Measurements from ENCODE around the gene NTN1. TPM values are rescaled to one million over a fixed set of nuclear protein-coding genes. Genes with fewer than 3 reads are reported as not detected.
A peak's percentile ranks its signal among the peaks of the same experiment; 100 is the strongest.

The NTN1 gene
- total RNA-seq, 4 donors from 2014 or later: 3.6 to 20.6 (median 7.2) TPM

GRCh38 chr17:9036336-9036735, 15.0 kb downstream of the NTN1 start:
- WGBS, 2 donors (ENCODE audit: low coverage in 1 of 2): 14 to 69% methylated on average over 1 to 4 of the region's 4 CpGs
- no peak overlapping the region for H3K4me3 ChIP-seq
- no peaks in the 10 kb centered on the region for H3K4me1 ChIP-seq
- no peak for DNase-seq
- H3K27ac ChIP-seq: no peak overlapping the region
- H3K9me3 ChIP-seq: peaks cover 0 to 3% of the 10 kb centered on the region in 2 donors
- no peak for TF ChIP-seq CTCF (IDR thresholded peaks at IDR 0.05)
- no peak for TF ChIP-seq POLR2AphosphoS5 (IDR thresholded peaks at IDR 0.05)
- no peak for TF ChIP-seq EP300 (IDR thresholded peaks at IDR 0.05; ENCODE audit: low read depth)
- TF ChIP-seq POLR2A (IDR thresholded peaks at IDR 0.05): no peak
- no peaks in the 10 kb centered on the region for H3K36me3 ChIP-seq
- intact Hi-C loops (cut with DNase I; ENCODE audit: low total_unique reads): no loop called here
- no peaks in the 10 kb centered on the region for H3K27me3 ChIP-seq
- in situ Hi-C loops (cut with MboI; ENCODE audit: low pct_ligation_motif_present in 1 of 4, low pct_unique_long_range_greater_than_20kb in 1 of 4, low sequenced_read_pairs in 3 of 4): no loop called here

GRCh38 chr17:9037736-9038135, 16.4 kb downstream of the NTN1 start:
- peaks cover 0 to 3% of the 10 kb centered on the region in 2 donors for H3K9me3 ChIP-seq
- no peaks in the 10 kb centered on the region for H3K27me3 ChIP-seq
- TF ChIP-seq POLR2AphosphoS5 (IDR thresholded peaks at IDR 0.05) (no peak), POLR2A (IDR thresholded peaks at IDR 0.05) (no peak), EP300 (IDR thresholded peaks at IDR 0.05; ENCODE audit: low read depth) (no peak), CTCF (IDR thresholded peaks at IDR 0.05) (no peak)
- in situ Hi-C loops (cut with MboI; ENCODE audit: low pct_ligation_motif_present in 1 of 4, low pct_unique_long_range_greater_than_20kb in 1 of 4, low sequenced_read_pairs in 3 of 4) (no loop called here), intact Hi-C loops (cut with DNase I; ENCODE audit: low total_unique reads) (loop anchor here (1.0 kb wide), 1 partner anchor 15 kb away; no protein-coding TSS in a partner anchor)
- no peaks in the 10 kb centered on the region for H3K36me3 ChIP-seq
- no peak overlapping the region for H3K27ac ChIP-seq
- 62 to 66% methylated on average over 2 of the region's 2 CpGs for WGBS, 2 donors (ENCODE audit: low coverage in 1 of 2)
- DNase-seq: no peak
- no peak overlapping the region for H3K4me3 ChIP-seq
- H3K4me1 ChIP-seq: no peaks in the 10 kb centered on the region

GRCh38 chr17:9038380-9038779, 17.1 kb downstream of the NTN1 start:
- TF ChIP-seq CTCF (IDR thresholded peaks at IDR 0.05) (no peak), EP300 (IDR thresholded peaks at IDR 0.05; ENCODE audit: low read depth) (no peak), POLR2AphosphoS5 (IDR thresholded peaks at IDR 0.05) (no peak), POLR2A (IDR thresholded peaks at IDR 0.05) (no peak)
- Histone ChIP-seq H3K4me1 (no peaks in the 10 kb centered on the region), H3K27ac (no peak overlapping the region), H3K36me3 (no peaks in the 10 kb centered on the region), H3K4me3 (no peak overlapping the region), H3K27me3 (no peaks in the 10 kb centered on the region), H3K9me3 (peaks cover 0 to 3% of the 10 kb centered on the region in 2 donors)
- DNase-seq: no peak
- intact Hi-C loops (cut with DNase I; ENCODE audit: low total_unique reads) (no loop called here), in situ Hi-C loops (cut with MboI; ENCODE audit: low pct_ligation_motif_present in 1 of 4, low pct_unique_long_range_greater_than_20kb in 1 of 4, low sequenced_read_pairs in 3 of 4) (no loop called here)
- WGBS, 2 donors (ENCODE audit: low coverage in 1 of 2): 96 to 100% methylated on average over 1 of the region's 1 CpG

GRCh38 chr17:9044772-9045463, 23.6 kb downstream of the NTN1 start:
- TF ChIP-seq POLR2AphosphoS5 (IDR thresholded peaks at IDR 0.05) (no peak), CTCF (IDR thresholded peaks at IDR 0.05) (no peak), POLR2A (IDR thresholded peaks at IDR 0.05) (no peak), EP300 (IDR thresholded peaks at IDR 0.05; ENCODE audit: low read depth) (no peak)

More at GRCh38 chr17:9044772-9045463, 23.6 kb downstream of the NTN1 start:
- no peak overlapping the region for H3K4me3 ChIP-seq
- DNase-seq: no peak
- H3K9me3 ChIP-seq: peaks cover 0 to 3% of the 10 kb centered on the region in 2 donors
- 32 to 47% methylated on average over 10 to 11 of the region's 11 CpGs for WGBS, 2 donors (ENCODE audit: low coverage in 1 of 2)
- peaks cover 0 to 5% (median 0%) of the 10 kb centered on the region in 4 donors for H3K4me1 ChIP-seq
- in situ Hi-C loops (cut with MboI; ENCODE audit: low pct_ligation_motif_present in 1 of 4, low pct_unique_long_range_greater_than_20kb in 1 of 4, low sequenced_read_pairs in 3 of 4) (no loop called here), intact Hi-C loops (cut with DNase I; ENCODE audit: low total_unique reads) (no loop called here)
- no peaks in the 10 kb centered on the region for H3K27me3 ChIP-seq
- H3K36me3 ChIP-seq: no peaks in the 10 kb centered on the region
- peak overlapping the region in 2 of 4 donors; percentile 24 to 36 for H3K27ac ChIP-seq
